Right lobe of liver (tissue), 6 donors: ENCODE results near the gene ZNF260. TPM values are rescaled to one million over a fixed set of nuclear protein-coding genes. Genes with fewer than 3 reads are reported as not detected.

ENCODE experiments used
- ATAC-seq, 4 donors: fragments of 200-7000 bp; cut with Tn5 transposase; one replicate each; pipeline ENCODE4 v1.9.1; 2020; ENCODE audit warnings: mild to moderate bottlenecking in 4 of 4, moderate library complexity in 4 of 4
- DNase-seq, 3 donors: peaks; one replicate each; pipeline ENCODE4 v3.0.0-alpha.2; 2020
- H3K27ac ChIP-seq, 3 donors: fragments of 200-600 bp; one replicate each; pipeline ENCODE4 v1.8.0; 2022
- H3K27me3 ChIP-seq, 2 donors: fragments of 200-600 bp; one replicate each; pipeline ENCODE4 v1.8.0; 2022
- H3K36me3 ChIP-seq, 4 donors: fragments of 200-600 bp; sonication (generic) in 1 of 4; one replicate each; pipeline versions ENCODE4 v1.5.1 to v1.8.0; 2017 to 2022; ENCODE audit warnings: control low read depth in 1 of 4
- H3K4me1 ChIP-seq, 4 donors: fragments of 200-600 bp; sonication (generic) in 1 of 4; one replicate each; pipeline versions ENCODE4 v1.5.1 to v1.8.0; 2017 to 2022; ENCODE audit warnings: control low read depth in 1 of 4
- H3K4me3 ChIP-seq, 3 donors: fragments of 200-600 bp; one replicate each; pipeline ENCODE4 v1.8.0; 2022
- H3K9me3 ChIP-seq, 4 donors: fragments of 200-600 bp; sonication (generic) in 1 of 4; one replicate each; pipeline versions ENCODE4 v1.5.1 to v1.8.0; 2017 to 2022; ENCODE audit warnings: control low read depth in 1 of 4
- POLR2A ChIP-seq: fragments of 450-650 bp; IDR thresholded peaks from one replicate; pipeline ENCODE4 v1.6.1; 2017; ENCODE audit warnings: antibody characterized with exemption, mild to moderate bottlenecking
- WGBS: methylation state at CpG from one replicate; pipeline ENCODE4 v1.1.6; 2018; ENCODE audit warnings: low coverage, low lambda C conversion rate; ENCODE audit not compliant: insufficient coverage; ENCODE audit errors: missing lambda C conversion rate; 5-methylcytosine and 5-hydroxymethylcytosine counted together
- intact Hi-C, 2 donors: fragments of 100-400 bp; cut with DNase I; formaldehyde crosslinking; loops; one replicate each; pipeline versions ENCODE4 v1.11.2 to v1.14.1; 2022
- total RNA-seq, 6 experiments: library from RNA; depleted of rRNA in 2 of 6; stranded (reverse); fragments of >200 nt in 2 of 6; fragmentation: NEBNext Ultra II Directional in 3 of 6; extraction: Animal tissue kit (Norgen Biotek cat#: 25700) in 3 of 6; gene quantifications; one replicate each; pipeline versions ENCODE4 v1.1.0 to v1.2.4, GENCODE V29; 2016 to 2023
- TF ChIP-seq, protein P1 (sequence below), 4 donors: fragments of 200-600 bp in 3 of 4; fragments of 450-650 bp in 1 of 4; IDR thresholded peaks; one replicate each; pipeline versions ENCODE4 v1.5.1 to v1.8.0; 2016 to 2022; ENCODE audit warnings: antibody characterized with exemption in 4 of 4, mild to moderate bottlenecking in 2 of 4
- donor health status: DM: no; HTN: yes; CAD: no.
- donor health status: DM: no; HTN: no; CAD: no.
- donor health status: DM: no; HTN: no; CAD: no.
- donor health status: DM: no; HTN: yes; CAD: no.
- donor health status: DM: no; HTN: yes; CAD: no.

Gene ZNF260
- total RNA-seq, 6 experiments from 2014 or later, result 2.8 to 5.2 (median 4.2) TPM

DNA sequence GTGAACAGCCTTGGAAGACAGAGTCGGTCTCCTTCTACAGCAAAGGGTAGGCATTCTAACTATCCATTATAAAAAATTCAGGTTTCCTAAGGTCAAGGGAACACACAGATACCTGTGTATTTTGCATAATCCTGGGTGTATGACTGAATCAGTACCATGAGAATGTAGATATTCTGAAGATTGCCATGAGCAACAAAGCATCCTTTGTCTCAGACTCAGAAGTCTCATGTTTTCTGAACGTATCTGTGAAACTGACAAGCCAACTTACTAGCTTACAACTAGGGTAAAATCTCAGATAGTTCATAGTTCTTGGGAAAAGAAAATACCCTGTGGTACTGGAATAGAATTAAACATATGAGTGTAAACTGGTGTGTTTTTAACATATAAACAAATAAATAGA lies 45.2 kb downstream of the ZNF260 start:
- Histone ChIP-seq H3K27ac (no peak overlapping the region), H3K4me1 (no peaks in the 10 kb centered on the region), H3K27me3 (no peaks in the 10 kb centered on the region), H3K36me3 (no peaks in the 10 kb centered on the region), H3K9me3 (peaks cover 0 to 14% (median 3%) of the 10 kb centered on the region in 4 donors), H3K4me3 (no peak overlapping the region)
- no peak for TF ChIP-seq POLR2A
- TF ChIP-seq, protein P1, sequence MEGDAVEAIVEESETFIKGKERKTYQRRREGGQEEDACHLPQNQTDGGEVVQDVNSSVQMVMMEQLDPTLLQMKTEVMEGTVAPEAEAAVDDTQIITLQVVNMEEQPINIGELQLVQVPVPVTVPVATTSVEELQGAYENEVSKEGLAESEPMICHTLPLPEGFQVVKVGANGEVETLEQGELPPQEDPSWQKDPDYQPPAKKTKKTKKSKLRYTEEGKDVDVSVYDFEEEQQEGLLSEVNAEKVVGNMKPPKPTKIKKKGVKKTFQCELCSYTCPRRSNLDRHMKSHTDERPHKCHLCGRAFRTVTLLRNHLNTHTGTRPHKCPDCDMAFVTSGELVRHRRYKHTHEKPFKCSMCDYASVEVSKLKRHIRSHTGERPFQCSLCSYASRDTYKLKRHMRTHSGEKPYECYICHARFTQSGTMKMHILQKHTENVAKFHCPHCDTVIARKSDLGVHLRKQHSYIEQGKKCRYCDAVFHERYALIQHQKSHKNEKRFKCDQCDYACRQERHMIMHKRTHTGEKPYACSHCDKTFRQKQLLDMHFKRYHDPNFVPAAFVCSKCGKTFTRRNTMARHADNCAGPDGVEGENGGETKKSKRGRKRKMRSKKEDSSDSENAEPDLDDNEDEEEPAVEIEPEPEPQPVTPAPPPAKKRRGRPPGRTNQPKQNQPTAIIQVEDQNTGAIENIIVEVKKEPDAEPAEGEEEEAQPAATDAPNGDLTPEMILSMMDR (IDR thresholded peaks at IDR 0.05), result no peak
- WGBS, result 96% methylated on average over 2 of the region's 2 CpGs
- DNase-seq (no peak), ATAC-seq (no peak)
- intact Hi-C loops, result no loop called here

Other genes starting within 250 kb of the ZNF260 start
- 1 to 10 TPM; 1.1 to 1.9 (median 1.8) TPM for gene ZFP14, start 149.1 kb downstream of the ZNF260 start, total RNA-seq
- 1 to 10 TPM in 1 of 6 experiments, under 1 TPM in 5; 0.26 to 1.2 (median 0.74) TPM for gene ZFP82, start 109.6 kb downstream of the ZNF260 start, total RNA-seq
- 1 to 10 TPM; 4.1 to 7.8 (median 5.1) TPM for gene ZNF566, start 38.7 kb downstream of the ZNF260 start, total RNA-seq
- gene ZNF529, start 45.0 kb upstream of the ZNF260 start, total RNA-seq, result 1 to 10 TPM; 2.0 to 6.0 (median 4.1) TPM
- gene ZNF382, start 77.0 kb upstream of the ZNF260 start, total RNA-seq, result 1 to 10 TPM in 5 of 6 experiments, under 1 TPM in 1; 0.86 to 3.0 (median 1.5) TPM
- gene ZNF461, start 138.6 kb upstream of the ZNF260 start, total RNA-seq, result 1 to 10 TPM; 1.1 to 5.2 (median 2.5) TPM
- 1 to 10 TPM; 1.1 to 3.4 (median 2.0) TPM for gene ZNF567, start 159.3 kb upstream of the ZNF260 start, total RNA-seq
- 1 to 10 TPM in 3 of 6 experiments, under 1 TPM in 3; 0.68 to 1.1 (median 0.96) TPM for gene ZNF850, start 244.5 kb upstream of the ZNF260 start, total RNA-seq